RWPE1 (cell line): ENCODE results near the gene MBP.

Experiments
- CTCF ChIA-PET: fragments of 350-600 bp; sonication (Branson Sonifier 250); formaldehyde crosslinking; extraction: SDS; loops from one replicate; lab custom pipeline; 2021; lab: Yijun Ruan, JAX
- POLR2A ChIA-PET: fragments of 400-600 bp; formaldehyde crosslinking; extraction: SDS; loops from one replicate; lab custom pipeline; 2020; ENCODE audit warnings: antibody characterized with exemption; ENCODE audit not compliant: low non-redundant PET; lab: Yijun Ruan, JAX
- DNase-seq: peaks from one replicate; pipeline ENCODE4 v3.0.0; 2012; ENCODE audit warnings: low spot score
- H3K27ac ChIP-seq: fragments of 450-650 bp; 2 replicates; pipeline ENCODE4 v1.5.1; 2017
- CTCF ChIP-seq: fragments of 450-650 bp; conservative IDR thresholded peaks from 2 replicates; pipeline ENCODE4 v1.5.1; 2017; ENCODE audit warnings: low read depth, mild to moderate bottlenecking

Gene MBP

GRCh38 chr18:76978616-76979015 lies 154.0 kb downstream of the MBP start:
- ChIA-PET CTCF (interaction anchor here (0.6 kb wide), 1 partner anchor 22 kb away, joined by 3 read pairs; no protein-coding TSS in a partner anchor), POLR2A (no interaction called here)
- no peak overlapping the region for H3K27ac ChIP-seq
- no peak for TF ChIP-seq CTCF
- no peak for DNase-seq

GRCh38 chr18:76977684-76978232 lies 154.8 kb downstream of the MBP start:
- H3K27ac ChIP-seq: no peak overlapping the region
- ChIA-PET POLR2A (no interaction called here), CTCF (interaction anchor here (0.6 kb wide), 1 partner anchor 716 kb away, joined by 3 read pairs; no protein-coding TSS in a partner anchor)
- no peak for DNase-seq
- no peak for TF ChIP-seq CTCF

GRCh38 chr18:76977108-76977621 lies 155.4 kb downstream of the MBP start:
- TF ChIP-seq CTCF: no peak
- H3K27ac ChIP-seq: no peak overlapping the region
- ChIA-PET POLR2A (no interaction called here), CTCF (interaction anchor here (0.6 kb wide), 1 partner anchor 717 kb away, joined by 3 read pairs; no protein-coding TSS in a partner anchor)
- no peak for DNase-seq

GRCh38 chr18:76975577-76976110 lies 156.9 kb downstream of the MBP start:
- TF ChIP-seq CTCF: no peak
- no peak for DNase-seq
- no peak overlapping the region for H3K27ac ChIP-seq
- CTCF ChIA-PET: no interaction called here
- POLR2A ChIA-PET: no interaction called here

GRCh38 chr18:76974386-76974785 lies 158.2 kb downstream of the MBP start:
- ChIA-PET POLR2A (no interaction called here), CTCF (interaction anchor here (0.5 kb wide), 1 partner anchor 49 kb away, joined by 3 read pairs; no protein-coding TSS in a partner anchor)
- no peak for DNase-seq
- no peak for TF ChIP-seq CTCF
- H3K27ac ChIP-seq: no peak overlapping the region

GRCh38 chr18:76973520-76974266 lies 158.9 kb downstream of the MBP start:
- POLR2A ChIA-PET: no interaction called here
- H3K27ac ChIP-seq: no peak overlapping the region
- DNase-seq: no peak
- CTCF ChIA-PET: interaction anchor here (0.6 kb wide), 1 partner anchor 677 kb away, joined by 3 read pairs; no protein-coding TSS in a partner anchor
- no peak for TF ChIP-seq CTCF
